Brain microvascular endothelial cell (primary cell): ENCODE measurements around the gene MAP3K9.
A peak's percentile ranks its signal among the peaks of the same experiment; 100 is the strongest.

Experiments used
- DNase-seq: peaks from one replicate; pipeline ENCODE4 v3.0.0-alpha.2; 2020
- H3K27ac ChIP-seq: fragments of 250-450 bp; sonication (Bioruptor Pico); 2 replicates; pipeline ENCODE4 v1.5.1; 2020; ENCODE audit warnings: mild to moderate bottlenecking, moderate library complexity
- H3K27me3 ChIP-seq: fragments of 250-450 bp; sonication (Bioruptor Pico); replicated peaks from 2 replicates; pipeline ENCODE4 v1.5.1; 2020; ENCODE audit warnings: mild to moderate bottlenecking
- H3K36me3 ChIP-seq: fragments of 250-450 bp; sonication (Bioruptor Pico); replicated peaks from 2 replicates; pipeline ENCODE4 v1.5.1; 2020; ENCODE audit warnings: mild to moderate bottlenecking
- H3K4me3 ChIP-seq: 2 replicates; pipeline ENCODE4 v1.5.1; 2011; ENCODE audit warnings: low read depth, mild to moderate bottlenecking, control low read depth, low read length, moderate library complexity
- CTCF ChIP-seq: IDR thresholded peaks from 2 replicates; pipeline ENCODE4 v1.5.1; 2011; ENCODE audit warnings: low read depth, mild to moderate bottlenecking, moderate library complexity, low read length, control low read depth, inconsistent platforms; ENCODE audit errors: missing control alignments
- in situ Hi-C: cut with HindIII; loops from 2 replicates; pipeline ENCODE4 v1.10.0; 2017; ENCODE audit warnings: low sequenced_read_pairs, low pct_ligation_motif_present

MAP3K9 gene

GRCh38 chr14:70776197-70776596, 33.1 kb downstream of the MAP3K9 start:
- no peak for TF ChIP-seq CTCF
- Histone ChIP-seq H3K4me3 (no peak overlapping the region), H3K27me3 (no peaks in the 10 kb centered on the region), H3K27ac (no peak overlapping the region), H3K36me3 (no peaks in the 10 kb centered on the region)
- in situ Hi-C loops = no loop called here
- DNase-seq = no peak

DNA sequence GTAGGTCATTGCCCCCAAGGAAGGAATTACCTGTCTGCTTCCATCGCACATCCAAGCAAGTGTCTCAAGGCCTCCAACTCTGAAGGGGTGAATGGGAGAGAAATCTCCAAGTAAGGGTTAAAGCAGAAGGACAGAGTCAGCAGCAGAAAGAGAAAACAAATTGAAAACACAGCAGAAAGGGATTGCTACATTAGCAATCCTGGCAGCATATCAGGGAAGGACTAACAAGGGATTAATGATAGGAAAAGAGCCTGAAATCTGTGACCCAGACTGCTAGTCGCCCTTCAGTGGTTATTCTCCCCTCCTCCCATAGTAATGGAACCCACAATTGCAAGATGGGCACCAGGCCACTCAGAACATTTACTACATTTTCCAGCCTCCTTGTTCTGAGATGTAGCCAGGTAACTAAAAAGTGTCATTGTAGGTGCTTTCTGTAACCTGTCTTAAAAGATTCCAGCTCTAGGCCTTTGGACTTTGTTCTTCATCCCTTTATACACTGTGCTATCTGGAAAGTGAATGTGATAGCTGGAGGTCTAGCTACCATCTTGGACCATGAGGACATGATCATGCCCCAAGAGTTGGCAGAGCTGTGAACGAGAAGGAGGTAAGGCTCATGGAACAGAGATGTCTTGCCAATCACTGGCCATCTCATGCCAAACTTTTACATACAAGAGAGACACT, 36.0 kb downstream of the MAP3K9 start:
- in situ Hi-C loops = no loop called here
- Histone ChIP-seq H3K36me3 (no peaks in the 10 kb centered on the region), H3K27me3 (no peaks in the 10 kb centered on the region), H3K4me3 (no peak overlapping the region), H3K27ac (no peak overlapping the region)
- no peak for TF ChIP-seq CTCF
- no peak for DNase-seq

- peak; percentile 17 for DNase-seq
- Histone ChIP-seq H3K36me3 (no peaks in the 10 kb centered on the region), H3K27ac (no peak overlapping the region), H3K27me3 (no peaks in the 10 kb centered on the region), H3K4me3 (no peak overlapping the region)
- no peak for TF ChIP-seq CTCF
- in situ Hi-C loops = no loop called here
Observed at GRCh38 chr14:70771781-70772212, 37.5 kb downstream of the MAP3K9 start.

DNA sequence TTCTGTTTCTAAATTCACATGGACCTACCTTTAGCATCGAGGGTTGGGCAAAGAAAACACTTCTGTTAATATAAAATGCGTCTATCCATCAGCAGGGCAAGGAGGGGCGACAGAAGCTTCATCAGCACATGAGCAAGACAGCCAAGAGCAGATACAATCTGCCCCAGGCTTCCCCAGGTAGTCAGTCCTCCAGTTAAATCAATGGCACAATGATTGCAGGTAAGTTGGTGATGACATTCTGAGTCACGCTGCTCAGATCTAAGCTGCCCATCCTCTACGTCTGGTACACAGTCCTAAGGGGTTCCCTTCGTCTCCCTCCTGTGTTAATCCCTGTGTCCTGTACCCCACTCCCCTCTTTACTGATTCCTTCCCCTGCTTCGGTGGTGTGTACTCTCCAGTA, 38.8 kb downstream of the MAP3K9 start:
- Histone ChIP-seq H3K27me3 (no peaks in the 10 kb centered on the region), H3K4me3 (no peak overlapping the region), H3K36me3 (no peaks in the 10 kb centered on the region), H3K27ac (no peak overlapping the region)
- in situ Hi-C loops = no loop called here
- no peak for TF ChIP-seq CTCF
- DNase-seq = no peak

GRCh38 chr14:70759398-70759797, 49.9 kb downstream of the MAP3K9 start:
- H3K4me3 ChIP-seq = no peak overlapping the region
- DNase-seq = no peak
- no peak for TF ChIP-seq CTCF

DNA sequence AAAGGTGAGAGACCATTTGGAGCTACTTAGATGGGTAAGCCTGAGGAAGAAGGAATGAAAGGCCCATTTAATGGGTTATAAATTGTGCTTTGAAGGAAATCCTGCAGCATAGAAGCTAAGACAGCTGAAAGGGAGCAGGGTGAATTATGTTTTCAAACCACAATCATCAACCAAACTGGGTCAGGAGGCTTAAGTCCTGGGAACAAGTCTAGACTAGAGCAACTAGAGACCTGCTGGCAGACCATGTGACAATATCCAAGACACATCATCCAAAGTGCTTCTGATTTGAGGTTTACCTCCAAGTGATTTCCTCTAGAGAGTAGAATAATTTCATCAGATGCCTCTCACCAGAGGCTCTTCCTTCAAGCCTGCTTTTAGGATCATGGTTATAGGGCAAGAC, 53.7 kb downstream of the MAP3K9 start:
- Histone ChIP-seq H3K27me3 (no peaks in the 10 kb centered on the region), H3K27ac (no peak overlapping the region)
- in situ Hi-C loops = no loop called here

More at GRCh38 chr14:70759398-70759797, 49.9 kb downstream of the MAP3K9 start:
- Histone ChIP-seq H3K27me3 (no peaks in the 10 kb centered on the region), H3K27ac (no peak overlapping the region), H3K36me3 (no peaks in the 10 kb centered on the region)
- in situ Hi-C loops = no loop called here

More for the DNA sequence above, 53.7 kb downstream of the MAP3K9 start:
- no peaks in the 10 kb centered on the region for H3K36me3 ChIP-seq
- DNase-seq = no peak
- H3K4me3 ChIP-seq = no peak overlapping the region
- TF ChIP-seq CTCF = no peak
